NOMO-1 treated with dmso at 0.1 percent for 144 hours (cell line): Measurements from ENCODE around the gene ASB1.

ENCODE experiments used
- DNase-seq: peaks from one replicate; lab custom pipeline; 2025; ENCODE audit not compliant: unreplicated experiment; lab: John Stamatoyannopoulos, UW

The ASB1 gene

GRCh38 chr2:238464389-238464788, 37.7 kb downstream of the ASB1 start:
- no peak for DNase-seq

GRCh38 chr2:238465487-238466242, 38.9 kb downstream of the ASB1 start:
- DNase-seq = no peak

GRCh38 chr2:238466243-238466756, 39.6 kb downstream of the ASB1 start:
- DNase-seq = no peak

- DNase-seq = no peak
Observed at GRCh38 chr2:238467062-238467461, 40.3 kb downstream of the ASB1 start.

GRCh38 chr2:238467792-238468191, 41.1 kb downstream of the ASB1 start:
- DNase-seq = no peak

GRCh38 chr2:238469155-238469554, 42.4 kb downstream of the ASB1 start:
- DNase-seq = no peak

- DNase-seq = no peak
Observed at GRCh38 chr2:238473014-238473413, 46.3 kb downstream of the ASB1 start.

- DNase-seq = no peak
Observed at GRCh38 chr2:238473523-238473922, 46.8 kb downstream of the ASB1 start.

GRCh38 chr2:238475034-238475433, 48.3 kb downstream of the ASB1 start:
- no peak for DNase-seq

- DNase-seq = no peak
Observed at GRCh38 chr2:238475566-238475965, 48.8 kb downstream of the ASB1 start.

GRCh38 chr2:238476258-238476657, 49.5 kb downstream of the ASB1 start:
- no peak for DNase-seq

GRCh38 chr2:238478216-238478615, 51.5 kb downstream of the ASB1 start:
- no peak for DNase-seq

- DNase-seq = no peak
Observed at GRCh38 chr2:238479847-238480246, 53.1 kb downstream of the ASB1 start.

- no peak for DNase-seq
Observed at GRCh38 chr2:238483021-238483420, 56.3 kb downstream of the ASB1 start.

- no peak for DNase-seq
Observed at GRCh38 chr2:238483656-238484055, 56.9 kb downstream of the ASB1 start.

- no peak for DNase-seq
Observed at GRCh38 chr2:238484522-238485452, 58.1 kb downstream of the ASB1 start.

- no peak for DNase-seq
Observed at GRCh38 chr2:238486123-238486848, 59.6 kb downstream of the ASB1 start.

- no peak for DNase-seq
Observed at GRCh38 chr2:238487134-238487533, 60.4 kb downstream of the ASB1 start.

- DNase-seq = no peak
Observed at GRCh38 chr2:238487652-238488346, 61.1 kb downstream of the ASB1 start.

- DNase-seq = no peak
Observed at GRCh38 chr2:238488347-238488826, 61.7 kb downstream of the ASB1 start.
